GM13977 (cell line): ENCODE measurements around the gene GIGYF1.

ENCODE experiments used
- DNase-seq: peaks from one replicate; pipeline ENCODE4 v3.0.0; 2012; ENCODE audit warnings: low spot score
- in situ Hi-C: fragments of 300-500 bp; cut with MboI; formaldehyde crosslinking; loops from one replicate; pipeline ENCODE4 v1.12.0; 2022; ENCODE audit warnings: low sequenced_read_pairs, low pct_unique_long_range_greater_than_20kb, mixed read lengths, inconsistent platforms; ENCODE audit not compliant: unreplicated experiment
- TF ChIP-seq, protein P1 (sequence below): IDR thresholded peaks from 2 replicates; pipeline ENCODE4 v1.5.1; 2012; ENCODE audit warnings: mild to moderate bottlenecking, control low read depth; ENCODE audit not compliant: insufficient read depth; ENCODE audit errors: extremely low read depth, missing control alignments

Gene GIGYF1

DNA sequence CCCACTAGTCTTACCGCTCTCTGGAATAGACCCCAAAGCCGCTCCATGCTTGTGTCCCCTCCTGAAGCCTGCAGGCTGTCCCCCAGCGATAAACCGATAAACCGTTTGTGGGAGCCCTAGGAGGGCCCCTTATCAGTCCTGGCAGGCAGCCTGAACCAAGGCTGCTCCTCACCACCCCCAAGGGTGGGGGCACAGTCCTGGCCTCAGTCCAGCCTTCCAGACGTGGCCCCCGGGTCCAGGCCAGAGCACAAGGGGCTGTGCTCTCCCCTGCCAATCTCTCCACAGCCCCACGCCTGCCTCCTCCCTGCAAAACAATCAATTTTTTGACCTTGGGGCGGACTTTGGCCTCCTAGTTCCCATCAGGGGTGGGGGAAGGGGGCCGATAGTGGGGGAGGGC lies 52.6 kb downstream of the GIGYF1 start, which contains the start of gene TFR2:
TFR2 (minus strand) TSS at position 90 of the 397 bp plus-strand sequence; CDS start at position 47, 43 bp downstream.
- no peak for DNase-seq
- TF ChIP-seq, protein P1, sequence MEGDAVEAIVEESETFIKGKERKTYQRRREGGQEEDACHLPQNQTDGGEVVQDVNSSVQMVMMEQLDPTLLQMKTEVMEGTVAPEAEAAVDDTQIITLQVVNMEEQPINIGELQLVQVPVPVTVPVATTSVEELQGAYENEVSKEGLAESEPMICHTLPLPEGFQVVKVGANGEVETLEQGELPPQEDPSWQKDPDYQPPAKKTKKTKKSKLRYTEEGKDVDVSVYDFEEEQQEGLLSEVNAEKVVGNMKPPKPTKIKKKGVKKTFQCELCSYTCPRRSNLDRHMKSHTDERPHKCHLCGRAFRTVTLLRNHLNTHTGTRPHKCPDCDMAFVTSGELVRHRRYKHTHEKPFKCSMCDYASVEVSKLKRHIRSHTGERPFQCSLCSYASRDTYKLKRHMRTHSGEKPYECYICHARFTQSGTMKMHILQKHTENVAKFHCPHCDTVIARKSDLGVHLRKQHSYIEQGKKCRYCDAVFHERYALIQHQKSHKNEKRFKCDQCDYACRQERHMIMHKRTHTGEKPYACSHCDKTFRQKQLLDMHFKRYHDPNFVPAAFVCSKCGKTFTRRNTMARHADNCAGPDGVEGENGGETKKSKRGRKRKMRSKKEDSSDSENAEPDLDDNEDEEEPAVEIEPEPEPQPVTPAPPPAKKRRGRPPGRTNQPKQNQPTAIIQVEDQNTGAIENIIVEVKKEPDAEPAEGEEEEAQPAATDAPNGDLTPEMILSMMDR = no peak
- in situ Hi-C loops = no loop called here

- TF ChIP-seq, protein P1 = no peak
- no peak for DNase-seq
- in situ Hi-C loops = no loop called here
These were observed 53.3 kb downstream of the GIGYF1 start for GRCh38 chr7:100640517-100641440.

- in situ Hi-C loops = no loop called here
- no peak for DNase-seq
- TF ChIP-seq, protein P1 = no peak
These were observed 54.0 kb downstream of the GIGYF1 start for GRCh38 chr7:100639995-100640516.

DNA sequence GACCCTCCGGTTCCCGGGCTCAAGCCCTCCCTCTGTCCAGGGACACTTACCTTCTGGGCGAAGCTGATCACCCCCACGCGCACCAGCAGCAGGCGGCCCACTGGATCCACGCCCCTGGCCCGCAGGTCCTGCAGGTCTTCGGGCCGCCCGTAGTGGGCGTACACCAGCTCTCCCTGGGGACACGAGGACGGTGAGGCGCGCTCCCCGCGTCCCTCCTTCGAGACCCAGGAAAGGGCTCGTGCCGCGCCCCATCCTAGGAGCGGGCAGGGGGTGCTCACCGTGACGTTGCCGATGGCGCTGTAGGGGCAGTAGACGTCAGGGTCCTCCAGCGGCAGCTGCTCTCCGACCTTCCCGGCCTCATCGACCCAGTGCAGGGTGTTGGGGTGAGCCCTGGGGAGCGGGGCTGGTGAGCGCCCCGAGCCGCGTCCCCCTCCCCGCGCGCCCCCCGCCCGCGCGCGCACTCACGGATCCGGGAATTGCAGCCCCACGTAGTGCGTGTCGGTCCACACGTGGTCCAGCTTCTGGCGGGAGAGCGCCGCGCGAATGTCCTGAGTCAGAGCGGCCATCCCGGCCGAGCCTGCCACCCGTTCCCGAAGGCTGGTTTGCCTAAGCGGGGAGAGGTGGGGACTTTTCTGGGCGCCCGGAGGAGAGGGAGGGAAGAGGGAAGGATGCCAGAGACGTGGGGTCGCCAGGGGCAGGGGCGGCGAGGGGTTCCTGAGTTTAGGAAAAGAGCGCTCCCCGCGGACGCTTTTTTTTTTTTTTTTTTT lies 60.9 kb downstream of the GIGYF1 start:
- peak; percentile 78 for DNase-seq
- TF ChIP-seq, protein P1 = peak; percentile 68
- in situ Hi-C loops = no loop called here

- TF ChIP-seq, protein P1 = no peak
- DNase-seq = no peak
- in situ Hi-C loops = no loop called here
These were observed 64.0 kb downstream of the GIGYF1 start for GRCh38 chr7:100630066-100630465.
